T-helper 9 cell (primary cell): ENCODE data around the gene ZSCAN5A.
"Not testable (repeated sequence)": the region's sequence is repeated elsewhere in the genome, so short reads cannot be mapped to it uniquely, and the experiment has no call there.

Source experiments
- DNase-seq: peaks from one replicate; pipeline ENCODE4 v3.0.0-alpha.2; 2020

ZSCAN5A gene

DNA sequence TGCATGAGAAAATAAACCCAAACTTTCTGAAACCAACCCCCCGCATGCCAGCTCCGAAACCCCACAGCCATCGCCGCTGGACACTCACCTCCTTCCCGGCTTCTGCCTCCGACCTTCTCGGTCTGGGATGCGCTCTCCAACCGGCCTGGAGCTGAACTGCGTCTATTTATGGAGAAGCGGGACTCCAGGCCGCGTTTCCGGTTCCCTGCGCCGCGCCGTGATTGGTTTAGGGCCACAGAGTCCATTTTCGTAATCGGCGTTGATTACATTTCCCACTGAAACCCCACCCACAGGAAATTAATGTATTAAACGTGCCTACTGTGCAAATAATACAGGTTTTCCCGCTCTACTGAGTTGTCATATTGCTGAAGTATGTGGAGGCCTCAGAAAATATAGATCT, 117.0 kb downstream of the ZSCAN5A start, which contains the start of gene ZSCAN5B:
TSS of gene ZSCAN5B (minus strand) at position 138 of the 400 bp plus-strand sequence. CDS start 4,731 bp downstream, outside the sequence.
- not testable (repeated sequence) for DNase-seq

GRCh38 chr19:56193981-56194640, 120.5 kb downstream of the ZSCAN5A start:
- DNase-seq, result no peak

DNA sequence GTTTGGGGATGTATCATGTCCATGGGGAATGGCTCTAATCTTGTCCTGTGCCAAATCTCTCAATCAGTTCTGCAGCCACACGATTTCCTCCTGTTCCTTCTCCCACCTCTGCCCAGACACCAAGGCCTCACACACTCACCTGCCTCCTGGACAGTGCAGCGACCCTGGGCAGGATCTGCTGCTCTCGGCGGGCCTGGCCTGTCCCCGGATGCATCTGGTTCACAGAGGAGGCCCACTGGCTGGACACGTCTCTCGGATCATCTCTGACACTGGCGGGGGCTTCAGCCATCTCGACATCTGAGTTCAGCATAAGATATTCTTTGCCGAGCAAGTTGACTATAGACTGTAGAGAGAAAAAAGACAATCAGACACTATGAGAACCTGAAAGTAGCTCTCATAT, 122.9 kb downstream of the ZSCAN5A start:
- no peak for DNase-seq

DNA sequence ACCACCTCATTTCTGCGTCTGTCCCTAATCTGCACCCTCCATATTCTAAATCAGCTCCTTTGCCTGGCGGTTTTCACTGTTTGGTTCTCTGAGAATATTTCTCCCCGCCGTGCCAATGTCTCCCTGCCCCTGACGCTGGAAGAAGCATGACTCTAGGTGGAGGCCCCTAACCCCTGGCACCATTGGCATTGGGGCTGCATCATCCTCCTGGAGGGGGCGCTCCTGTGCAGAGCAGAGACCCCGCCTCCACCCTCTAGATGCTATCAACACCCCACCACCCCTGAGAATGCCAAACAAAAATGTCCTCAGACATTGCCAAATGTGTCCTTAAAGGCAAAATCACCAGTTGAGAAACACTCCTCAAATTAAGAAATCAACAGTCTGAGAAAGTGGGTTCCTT, 123.5 kb downstream of the ZSCAN5A start:
- no peak for DNase-seq

- DNase-seq, result no peak
These were observed 124.9 kb downstream of the ZSCAN5A start for GRCh38 chr19:56189785-56190184.

DNA sequence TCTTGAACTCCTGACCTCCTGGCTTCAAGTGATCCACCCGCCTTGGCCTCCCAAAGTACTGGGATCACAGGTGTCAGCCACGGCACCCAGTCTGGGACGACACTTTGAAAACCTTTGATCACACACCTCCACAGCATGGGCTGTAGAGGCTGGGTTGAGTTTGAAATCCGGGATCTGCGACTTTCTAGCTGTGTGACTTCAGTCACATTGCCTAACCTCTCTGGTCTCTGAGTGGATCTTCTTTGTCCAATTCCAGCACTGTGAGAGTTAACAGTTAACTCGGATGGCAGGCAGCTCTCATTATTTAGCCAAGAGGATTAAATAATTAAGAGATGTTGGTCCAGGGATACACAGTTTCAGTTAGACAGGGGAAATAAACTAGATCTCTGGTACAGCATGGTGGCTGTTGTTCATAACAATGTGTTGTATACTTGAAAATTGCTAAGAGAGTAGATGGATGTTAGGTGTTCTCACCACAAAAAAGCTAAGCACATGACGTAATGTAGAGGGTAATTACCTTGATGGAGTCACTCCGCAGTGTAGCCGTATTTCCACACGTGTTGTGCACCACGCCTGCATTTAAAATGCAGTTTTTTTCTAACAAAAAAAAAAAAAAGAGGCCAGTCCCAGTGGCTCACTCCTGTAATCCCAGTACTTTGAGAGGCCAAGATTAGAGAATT, 136.9 kb downstream of the ZSCAN5A start:
- DNase-seq, result no peak

DNA sequence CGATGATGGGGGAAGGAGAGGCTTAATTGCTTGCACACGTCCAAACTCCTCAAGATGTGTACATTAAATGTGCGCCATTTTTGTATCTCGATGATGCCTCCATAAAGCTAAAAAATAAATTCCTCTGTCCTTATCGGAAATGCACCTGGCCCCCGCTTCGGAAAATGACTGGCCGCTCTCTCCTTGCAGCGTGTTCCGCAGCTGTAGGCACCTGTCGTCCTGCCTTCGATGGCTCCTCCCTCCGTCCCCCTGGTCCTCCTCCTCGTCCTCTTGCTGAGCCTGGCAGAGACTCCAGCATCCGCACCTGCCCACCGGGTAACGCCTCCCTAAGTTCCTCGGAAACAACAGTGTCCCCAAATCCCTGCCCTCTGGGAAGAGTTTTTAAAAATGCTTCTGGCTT, 137.8 kb downstream of the ZSCAN5A start:
- no peak for DNase-seq

- not testable (repeated sequence) for DNase-seq
These were observed 138.3 kb downstream of the ZSCAN5A start for GRCh38 chr19:56176310-56176709.

- DNase-seq, result not testable (repeated sequence)
These were observed 138.8 kb downstream of the ZSCAN5A start, which contains the start of gene GALP for GRCh38 chr19:56175861-56176307. GALP (plus strand) TSS chr19:56176008; CDS start chr19:56177109, 1,101 bp downstream.

DNA sequence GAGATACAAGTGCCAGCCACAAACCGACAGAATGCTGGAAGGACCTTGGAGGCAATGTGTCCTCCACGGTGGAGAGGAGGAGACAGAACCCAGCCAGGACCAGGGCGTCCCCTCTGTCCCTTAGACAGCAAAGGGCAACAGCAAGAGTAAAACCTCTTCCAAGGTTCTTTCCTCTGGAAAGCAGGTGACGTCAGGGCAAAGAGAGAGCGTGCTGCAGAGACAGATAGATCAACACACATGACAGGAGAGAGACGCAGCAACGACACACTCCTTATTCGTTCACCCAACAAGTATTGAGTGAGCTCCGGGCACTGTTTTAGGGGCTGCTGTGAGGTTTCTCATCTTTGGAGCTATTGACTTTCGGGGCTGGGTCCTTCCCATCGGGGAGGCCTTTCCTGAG, 140.1 kb downstream of the ZSCAN5A start:
- no peak for DNase-seq

DNA sequence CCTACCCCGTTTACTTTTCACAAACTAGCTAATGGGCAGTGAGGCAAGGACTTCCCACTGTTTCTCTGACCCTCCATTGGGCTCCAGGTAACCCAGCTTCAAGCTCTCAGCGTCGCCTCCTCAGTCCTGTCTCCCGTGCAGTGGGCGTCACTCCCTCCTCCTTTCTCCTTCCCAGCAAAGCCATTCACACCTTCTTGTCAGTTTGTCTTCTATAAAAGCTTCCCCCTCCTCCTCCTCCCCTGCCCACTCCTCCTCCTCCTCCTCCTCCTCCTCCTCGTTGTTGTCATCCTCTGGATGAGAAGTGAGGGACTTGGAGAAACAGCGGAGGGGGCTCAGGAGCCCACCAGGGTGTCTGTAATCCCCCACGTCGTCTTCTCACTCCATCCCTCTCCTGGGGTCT, 140.6 kb downstream of the ZSCAN5A start:
- no peak for DNase-seq
